Endodermal cell (in vitro differentiated cells): ENCODE measurements around the gene ARHGEF10L. TPM values are rescaled to one million over a fixed set of nuclear protein-coding genes. Genes with fewer than 3 reads are reported as not detected.

Experiments used
- DNase-seq: peaks from one replicate; pipeline ENCODE4 v3.0.0-alpha.2; 2017
- H3K27ac ChIP-seq: 2 replicates; pipeline ENCODE4 v1.5.1; 2013; ENCODE audit warnings: mild to moderate bottlenecking, low read depth, low read length, moderate library complexity
- H3K27me3 ChIP-seq: 2 replicates; pipeline ENCODE4 v1.6.1; 2013; ENCODE audit warnings: mild to moderate bottlenecking, low read length, moderate library complexity; ENCODE audit not compliant: insufficient read depth, control insufficient read depth, poor library complexity, severe bottlenecking
- H3K36me3 ChIP-seq: 2 replicates; pipeline ENCODE4 v1.7.0; 2013; ENCODE audit warnings: mild to moderate bottlenecking, low read length, moderate library complexity; ENCODE audit not compliant: control insufficient read depth, insufficient read depth
- H3K4me1 ChIP-seq: one replicate; pipeline ENCODE4 v1.7.0; 2013; ENCODE audit warnings: low read length; ENCODE audit not compliant: control insufficient read depth, insufficient read depth
- H3K4me3 ChIP-seq: 2 replicates; pipeline ENCODE4 v1.5.1; 2013; ENCODE audit warnings: mild to moderate bottlenecking, low read length, moderate library complexity
- H3K9ac ChIP-seq: 2 replicates; pipeline ENCODE4 v1.6.1; 2013; ENCODE audit warnings: mild to moderate bottlenecking, low read length, moderate library complexity; ENCODE audit not compliant: poor library complexity, severe bottlenecking; ENCODE audit errors: extremely low read depth
- H3K9me3 ChIP-seq: 2 replicates; pipeline ENCODE4 v1.6.1; 2013; ENCODE audit warnings: mild to moderate bottlenecking, low read length, moderate library complexity; ENCODE audit not compliant: control insufficient read depth
- H3K27ac Mint-ChIP-seq: 2 replicates; pipeline ENCODE4 v1.8.0; 2020; ENCODE audit warnings: mixed read lengths
- H3K27me3 Mint-ChIP-seq: 2 replicates; pipeline ENCODE4 v1.8.0; 2021; ENCODE audit warnings: mild to moderate bottlenecking, mixed read lengths; ENCODE audit not compliant: insufficient read depth
- H3K36me3 Mint-ChIP-seq: 2 replicates; pipeline ENCODE4 v1.8.0; 2020; ENCODE audit warnings: low read depth, mixed read lengths
- H3K4me1 Mint-ChIP-seq: 2 replicates; pipeline ENCODE4 v1.8.0; 2020; ENCODE audit warnings: mixed read lengths
- H3K4me3 Mint-ChIP-seq: 2 replicates; pipeline ENCODE4 v1.8.0; 2020; ENCODE audit warnings: mild to moderate bottlenecking, moderate library complexity, mixed read lengths
- H3K9me3 Mint-ChIP-seq: 2 replicates; pipeline ENCODE4 v1.8.0; 2020; ENCODE audit warnings: mild to moderate bottlenecking, mixed read lengths
- WGBS, 2 experiments: methylation state at CpG; one replicate each; pipeline versions ENCODE4 v1.1.5 to v1.1.7; 2013; ENCODE audit warnings: missing lambda C conversion rate in 2 of 2, mixed read lengths in 1 of 2; ENCODE audit not compliant: insufficient coverage in 1 of 2, insufficient read length in 1 of 2; 5-methylcytosine and 5-hydroxymethylcytosine counted together
- total RNA-seq, 2 donors: library from RNA; stranded (reverse); fragmentation: NEBNext Ultra II Directional in 1 of 2; extraction: Animal tissue kit (Norgen Biotek cat#: 25700) in 1 of 2; gene quantifications; 2 replicates in 1 of 2; 3 replicates in 1 of 2; pipeline ENCODE4 v1.2.1, GENCODE V29; 2021
- TF ChIP-seq, protein P1 (sequence below): fragments of 200-600 bp; sonication (generic); conservative IDR thresholded peaks from 2 replicates; pipeline ENCODE4 v1.5.0; 2021; ENCODE audit warnings: antibody characterized with exemption, mild to moderate bottlenecking

The ARHGEF10L gene
- total RNA-seq, 2 donors from 2014 or later: 5.2 to 10.5 TPM

DNA sequence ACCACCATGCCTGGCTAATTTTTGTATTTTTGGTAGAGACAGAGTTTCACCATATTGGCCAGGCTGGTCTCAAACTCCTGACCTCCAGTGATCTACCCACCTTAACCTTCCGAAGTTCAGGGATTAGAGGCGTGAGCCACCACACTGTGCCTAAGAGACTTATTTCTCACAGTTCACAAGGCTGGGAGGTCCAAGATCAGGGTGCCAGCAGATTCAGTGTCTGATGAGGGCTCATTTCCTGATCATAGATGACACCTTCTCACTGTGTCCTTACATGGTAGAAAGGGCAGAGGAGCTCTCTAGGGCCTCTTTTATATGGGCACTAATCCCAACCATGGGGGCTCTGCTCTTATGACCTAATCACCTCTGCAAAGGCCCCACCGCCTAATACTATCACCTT, 58.8 kb downstream of the ARHGEF10L start:
- Histone ChIP-seq H3K4me3 (no peak overlapping the region), H3K9ac (no peak overlapping the region), H3K27ac (no peak overlapping the region), H3K4me1 (no peaks in the 10 kb centered on the region), H3K36me3 (no peaks in the 10 kb centered on the region), H3K27me3 (no peaks in the 10 kb centered on the region), H3K9me3 (no peaks in the 10 kb centered on the region)
- TF ChIP-seq, protein P1, sequence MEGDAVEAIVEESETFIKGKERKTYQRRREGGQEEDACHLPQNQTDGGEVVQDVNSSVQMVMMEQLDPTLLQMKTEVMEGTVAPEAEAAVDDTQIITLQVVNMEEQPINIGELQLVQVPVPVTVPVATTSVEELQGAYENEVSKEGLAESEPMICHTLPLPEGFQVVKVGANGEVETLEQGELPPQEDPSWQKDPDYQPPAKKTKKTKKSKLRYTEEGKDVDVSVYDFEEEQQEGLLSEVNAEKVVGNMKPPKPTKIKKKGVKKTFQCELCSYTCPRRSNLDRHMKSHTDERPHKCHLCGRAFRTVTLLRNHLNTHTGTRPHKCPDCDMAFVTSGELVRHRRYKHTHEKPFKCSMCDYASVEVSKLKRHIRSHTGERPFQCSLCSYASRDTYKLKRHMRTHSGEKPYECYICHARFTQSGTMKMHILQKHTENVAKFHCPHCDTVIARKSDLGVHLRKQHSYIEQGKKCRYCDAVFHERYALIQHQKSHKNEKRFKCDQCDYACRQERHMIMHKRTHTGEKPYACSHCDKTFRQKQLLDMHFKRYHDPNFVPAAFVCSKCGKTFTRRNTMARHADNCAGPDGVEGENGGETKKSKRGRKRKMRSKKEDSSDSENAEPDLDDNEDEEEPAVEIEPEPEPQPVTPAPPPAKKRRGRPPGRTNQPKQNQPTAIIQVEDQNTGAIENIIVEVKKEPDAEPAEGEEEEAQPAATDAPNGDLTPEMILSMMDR: no peak
- Mint-ChIP-seq H3K4me1 (peaks cover 3% of the 10 kb centered on the region), H3K9me3 (no peaks in the 10 kb centered on the region), H3K27ac (no peak overlapping the region), H3K36me3 (no peaks in the 10 kb centered on the region), H3K4me3 (no peak overlapping the region), H3K27me3 (no peaks in the 10 kb centered on the region)
- 75 to 77% methylated on average over 2 to 3 of the region's 3 CpGs for WGBS, 2 experiments
- no peak for DNase-seq

DNA sequence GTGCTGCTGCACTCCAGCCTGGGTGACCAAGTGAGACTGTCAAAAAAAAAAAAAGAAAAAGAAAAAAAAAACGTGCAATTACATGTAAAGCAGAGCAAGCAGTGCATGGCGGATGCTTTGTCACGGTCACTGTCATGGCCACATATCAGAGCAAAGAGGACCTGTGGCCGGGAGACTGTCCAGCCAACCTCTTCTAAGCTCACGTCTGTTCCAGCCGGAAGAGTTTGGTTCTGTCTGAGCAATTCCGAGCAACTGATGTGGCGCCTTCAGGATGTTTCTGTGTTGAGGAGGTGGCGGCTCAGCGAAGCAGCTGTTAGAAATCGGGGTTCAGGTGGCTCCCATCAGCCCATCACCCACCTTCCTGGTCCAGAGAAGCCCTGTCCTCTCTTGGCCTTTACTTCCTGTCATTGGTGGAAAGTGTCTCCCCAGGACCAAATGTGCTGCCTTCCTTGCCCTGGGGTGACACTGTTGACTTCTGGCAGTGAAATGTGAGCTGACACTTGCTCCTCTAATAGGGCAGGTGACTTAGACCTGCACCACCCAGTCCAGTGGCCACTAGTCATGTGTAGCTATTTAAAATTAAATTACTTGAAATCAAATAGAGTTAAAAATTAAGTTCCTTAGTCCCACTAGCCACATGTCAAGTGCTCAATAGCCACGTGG, 59.9 kb downstream of the ARHGEF10L start:
- no peak overlapping the region for H3K27ac ChIP-seq
- Mint-ChIP-seq H3K36me3 (no peaks in the 10 kb centered on the region), H3K4me3 (no peak overlapping the region), H3K27ac (no peak overlapping the region), H3K27me3 (no peaks in the 10 kb centered on the region), H3K4me1 (peaks cover 3% of the 10 kb centered on the region), H3K9me3 (no peaks in the 10 kb centered on the region)
- TF ChIP-seq, protein P1: no peak
- WGBS, 2 experiments: 89 to 90% methylated on average over 11 to 12 of the region's 12 CpGs
- no peaks in the 10 kb centered on the region for H3K9me3 ChIP-seq
- no peak overlapping the region for H3K9ac ChIP-seq
- no peaks in the 10 kb centered on the region for H3K4me1 ChIP-seq
- DNase-seq: no peak
- H3K36me3 ChIP-seq: no peaks in the 10 kb centered on the region
- no peak overlapping the region for H3K4me3 ChIP-seq
- H3K27me3 ChIP-seq: no peaks in the 10 kb centered on the region

DNA sequence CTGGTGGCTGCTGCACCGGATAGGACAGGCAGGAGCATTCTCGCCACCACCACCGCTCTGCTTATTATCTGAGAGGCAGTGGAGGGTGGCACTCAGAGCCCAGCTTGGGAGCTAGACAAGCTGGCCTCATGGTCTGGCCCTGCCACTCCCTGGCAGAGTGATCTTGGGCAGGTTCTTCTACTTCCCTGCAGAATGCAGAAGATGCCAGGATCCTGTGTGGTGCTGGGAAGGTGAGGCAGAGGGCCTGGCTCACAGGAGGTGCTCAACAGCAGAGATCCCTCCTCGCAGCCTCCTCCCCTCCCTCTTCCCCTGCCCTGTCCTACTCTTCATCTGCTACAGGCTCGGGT, 60.4 kb downstream of the ARHGEF10L start:
- no peaks in the 10 kb centered on the region for H3K27me3 ChIP-seq
- Mint-ChIP-seq H3K9me3 (no peaks in the 10 kb centered on the region), H3K27ac (no peak overlapping the region), H3K36me3 (no peaks in the 10 kb centered on the region), H3K4me3 (no peak overlapping the region), H3K27me3 (no peaks in the 10 kb centered on the region), H3K4me1 (peaks cover 3% of the 10 kb centered on the region)
- DNase-seq: no peak
- no peaks in the 10 kb centered on the region for H3K4me1 ChIP-seq
- H3K36me3 ChIP-seq: no peaks in the 10 kb centered on the region
- TF ChIP-seq, protein P1: no peak
- H3K27ac ChIP-seq: no peak overlapping the region
- WGBS, 2 experiments: 90 to 96% methylated on average over 3 to 5 of the region's 5 CpGs
- no peaks in the 10 kb centered on the region for H3K9me3 ChIP-seq
- H3K4me3 ChIP-seq: no peak overlapping the region
- H3K9ac ChIP-seq: no peak overlapping the region
